Activated naive CD4-positive, alpha-beta T cell (primary cell): ENCODE measurements around the gene C1orf198.

Experiments used
- DNase-seq, 4 experiments: peaks; one replicate each; lab custom pipeline; 2025; lab: John Stamatoyannopoulos, UW

The C1orf198 gene

GRCh38 chr1:230833511-230833910 is 34.8 kb downstream of the C1orf198 start:
- DNase-seq = no peak

- no peak for DNase-seq
Observed at GRCh38 chr1:230832476-230832875, 35.8 kb downstream of the C1orf198 start.

DNA sequence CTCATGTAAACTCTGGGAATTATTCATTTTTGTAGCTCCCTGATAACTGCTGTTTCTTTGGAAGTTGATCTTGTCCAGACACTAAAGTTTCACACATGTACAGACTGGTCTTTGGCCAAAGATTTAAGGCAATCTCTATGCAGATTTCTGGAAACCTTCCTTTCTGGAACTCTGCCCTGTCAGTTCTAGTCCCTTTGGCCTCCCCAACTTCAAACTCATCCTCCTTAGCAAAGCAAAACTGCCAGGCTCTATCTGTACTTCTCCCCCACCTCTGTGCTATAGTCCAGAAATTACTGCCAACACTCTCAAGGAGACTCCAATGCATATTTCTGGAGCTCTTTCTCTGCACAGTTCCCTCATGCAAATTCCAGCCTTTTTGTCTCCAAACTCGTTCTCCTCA is 36.5 kb downstream of the C1orf198 start:
- DNase-seq = no peak

DNA sequence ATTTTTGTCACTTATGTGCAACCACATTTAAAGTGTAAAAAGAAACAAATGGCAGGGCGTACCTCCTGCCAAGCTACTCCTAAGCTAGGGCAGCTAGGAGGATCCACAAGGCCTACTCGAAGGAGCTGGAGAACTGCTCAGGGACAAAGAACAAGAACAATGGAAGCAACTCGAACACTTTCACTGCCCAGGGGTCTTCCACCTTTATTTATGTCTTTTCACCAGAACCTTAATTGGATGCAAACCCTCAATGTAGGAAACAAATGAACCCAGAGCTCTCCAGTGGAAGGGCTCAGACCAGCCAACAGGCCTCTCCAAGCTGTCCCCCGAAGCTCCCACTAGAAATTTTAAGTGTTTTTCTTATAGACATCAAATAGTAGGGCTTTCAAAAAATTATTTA is 39.9 kb downstream of the C1orf198 start:
- DNase-seq = no peak

GRCh38 chr1:230827801-230828200 is 40.5 kb downstream of the C1orf198 start:
- no peak for DNase-seq

DNA sequence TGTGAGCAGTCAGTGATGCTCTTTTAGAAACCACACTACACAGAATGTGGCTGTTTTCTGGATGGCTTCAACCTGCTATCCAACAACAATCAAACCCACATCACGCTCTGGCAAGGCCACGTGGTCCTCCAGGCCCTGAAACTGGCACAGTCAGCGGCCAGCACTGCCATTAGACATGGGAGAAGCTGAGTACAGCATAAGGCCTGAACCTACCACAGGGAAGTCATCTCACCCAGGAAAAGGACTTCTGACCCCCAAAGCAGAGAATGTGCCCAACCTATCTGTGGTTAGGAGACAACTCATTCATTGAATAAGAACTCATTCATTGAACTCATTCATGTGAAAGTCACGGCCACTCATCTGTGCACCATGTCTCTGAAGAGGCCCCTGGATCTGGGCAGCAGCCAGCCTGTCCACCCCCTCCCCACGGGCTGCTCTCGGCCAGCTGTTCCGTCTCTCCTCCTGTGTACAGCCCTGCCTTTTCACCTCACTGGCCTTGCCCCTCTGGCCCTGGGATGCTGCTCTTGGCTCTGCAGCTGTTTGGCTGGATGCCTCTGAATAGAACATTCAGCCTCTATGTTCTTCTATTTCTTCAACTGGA is 41.1 kb downstream of the C1orf198 start:
- no peak for DNase-seq

GRCh38 chr1:230826166-230826875 is 42.0 kb downstream of the C1orf198 start:
- no peak for DNase-seq

GRCh38 chr1:230825761-230826160 is 42.6 kb downstream of the C1orf198 start:
- no peak for DNase-seq

GRCh38 chr1:230824919-230825721 is 43.2 kb downstream of the C1orf198 start:
- DNase-seq = no peak

DNA sequence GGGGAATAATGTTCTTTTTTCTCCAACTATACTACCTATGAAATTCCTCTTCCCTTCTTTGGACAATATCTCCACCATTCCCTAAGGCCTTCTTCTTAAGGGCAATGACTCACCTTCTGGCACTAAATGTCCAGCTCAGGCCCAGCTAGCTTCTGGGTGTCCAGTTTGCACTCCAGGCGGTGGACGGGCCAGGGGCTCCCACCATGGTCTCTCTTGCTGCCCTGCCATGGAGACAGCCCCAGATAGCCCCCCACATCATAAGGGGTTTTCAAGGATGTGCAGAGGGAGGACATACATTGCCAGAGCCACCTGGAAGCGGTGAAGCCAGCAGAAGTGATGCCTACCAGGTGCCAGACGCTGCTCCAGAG is 43.8 kb downstream of the C1orf198 start:
- DNase-seq = no peak

- no peak for DNase-seq
Observed at GRCh38 chr1:230823931-230824381, 44.4 kb downstream of the C1orf198 start.

DNA sequence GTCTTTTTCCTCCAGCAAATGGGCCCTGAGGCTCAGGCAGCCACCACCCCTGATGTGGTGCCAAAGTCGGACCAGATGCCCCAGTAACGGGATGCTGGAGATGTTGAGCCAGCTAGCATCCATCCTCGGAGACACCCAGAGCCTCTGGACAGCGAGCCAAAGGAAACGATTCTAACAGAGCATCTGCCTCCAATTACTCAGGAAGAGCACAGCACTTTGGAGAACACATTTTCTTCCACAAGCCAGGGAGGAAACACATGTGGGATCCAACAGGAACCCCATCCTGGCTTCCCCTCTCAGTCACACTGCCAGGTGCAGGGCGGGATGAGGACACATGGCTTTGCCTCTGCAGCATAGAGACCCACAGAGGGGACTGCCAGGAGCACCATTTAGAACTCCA is 44.9 kb downstream of the C1orf198 start:
- no peak for DNase-seq

DNA sequence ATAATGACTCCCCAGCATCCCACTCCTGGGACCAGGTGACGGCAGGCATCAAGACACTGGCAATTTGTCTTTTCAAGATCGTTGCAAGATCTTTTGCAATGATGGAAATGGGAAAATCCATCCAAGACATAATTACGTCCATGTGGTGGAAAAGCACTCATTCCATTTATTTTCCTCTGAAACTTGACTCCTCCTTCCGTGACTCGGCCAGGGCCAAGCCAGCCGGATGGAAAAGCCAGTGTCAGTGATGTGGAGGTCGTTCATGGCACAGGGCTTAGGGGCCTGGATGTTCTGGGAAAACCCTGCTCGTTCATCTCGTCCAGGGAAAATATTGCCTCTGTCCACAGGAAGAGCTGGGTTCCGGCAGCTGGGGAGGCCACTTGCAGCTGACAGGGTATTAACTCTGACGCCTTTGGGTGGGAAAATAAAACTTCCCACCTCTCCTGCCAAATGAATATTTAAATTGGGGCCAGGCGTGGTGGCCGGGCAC is 46.2 kb downstream of the C1orf198 start:
- DNase-seq = no peak

DNA sequence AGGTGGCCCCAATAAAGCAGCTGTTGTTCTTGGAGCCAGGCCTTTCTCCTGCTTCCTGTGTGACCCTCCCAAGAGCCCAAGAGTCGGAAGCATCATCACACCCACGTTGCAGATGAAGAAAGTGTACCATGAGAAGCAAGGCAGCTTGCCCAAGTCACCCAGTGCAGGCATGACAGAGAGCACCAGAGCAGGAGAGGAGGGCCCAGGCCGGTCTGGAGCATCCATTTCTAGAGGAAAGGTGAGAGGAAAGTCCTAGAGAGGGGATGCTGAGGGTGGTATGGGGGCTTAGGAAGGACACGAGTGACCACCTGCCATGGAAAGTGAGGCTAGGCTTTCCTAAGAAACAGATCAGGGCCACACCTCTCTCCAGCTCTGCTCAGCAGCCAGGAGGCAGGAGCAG is 47.0 kb downstream of the C1orf198 start:
- DNase-seq = no peak

DNA sequence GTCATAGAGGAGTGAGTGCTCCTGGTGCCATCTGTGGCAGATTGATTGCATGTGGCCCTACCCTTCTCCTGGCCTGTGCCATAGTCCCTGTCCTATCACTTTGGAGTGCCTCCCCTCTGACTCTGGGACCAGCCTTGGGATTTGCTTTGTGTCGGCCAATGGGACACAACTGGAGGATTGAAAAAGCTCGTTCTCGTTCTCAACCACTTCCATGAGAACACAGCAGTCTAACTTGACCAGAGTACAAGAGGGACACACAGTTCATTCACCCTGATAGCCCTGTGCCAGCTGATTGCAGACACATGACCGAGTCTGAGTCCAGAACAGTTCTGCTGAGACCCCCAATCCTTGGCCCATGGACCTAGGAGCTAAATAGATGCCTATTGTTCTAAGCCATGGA is 47.8 kb downstream of the C1orf198 start:
- DNase-seq = no peak

DNA sequence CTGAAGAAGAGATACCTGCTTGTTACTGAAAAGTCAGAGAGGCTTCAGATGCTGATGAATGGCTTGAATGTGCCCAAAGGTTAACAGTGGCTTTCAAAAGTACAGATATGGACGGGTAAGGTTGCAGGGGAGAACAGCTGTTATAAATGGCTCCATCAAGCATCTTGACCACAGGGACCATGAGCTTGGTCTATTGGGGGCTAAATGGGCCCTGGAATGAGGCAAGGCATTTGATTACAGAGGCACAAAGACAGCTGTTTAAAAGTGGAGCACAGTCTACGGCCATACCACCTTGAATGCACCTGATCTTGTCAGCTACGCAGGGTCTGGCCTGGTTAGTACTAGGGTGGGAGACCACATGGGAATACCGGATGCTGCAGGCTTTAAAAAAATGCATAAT is 48.3 kb downstream of the C1orf198 start:
- no peak for DNase-seq

DNA sequence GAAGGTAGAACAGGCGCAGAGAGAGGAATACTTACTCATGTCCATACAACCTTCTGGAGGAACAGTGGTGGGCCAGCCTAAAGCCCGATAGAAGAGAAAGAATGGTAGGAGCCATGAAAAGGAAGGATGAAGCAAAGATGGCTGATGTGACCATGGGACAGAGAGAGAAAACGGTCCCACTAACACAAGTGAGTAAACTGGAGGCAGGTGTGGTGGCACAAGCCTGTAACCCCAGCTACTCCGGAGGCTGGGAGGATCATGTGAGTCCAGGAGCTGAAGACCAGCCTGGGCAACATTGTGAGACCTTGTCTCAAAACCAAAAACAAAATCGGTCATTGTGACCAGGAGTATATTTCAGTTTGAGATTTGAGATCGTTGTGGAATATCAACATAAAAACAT is 49.4 kb downstream of the C1orf198 start:
- no peak for DNase-seq

DNA sequence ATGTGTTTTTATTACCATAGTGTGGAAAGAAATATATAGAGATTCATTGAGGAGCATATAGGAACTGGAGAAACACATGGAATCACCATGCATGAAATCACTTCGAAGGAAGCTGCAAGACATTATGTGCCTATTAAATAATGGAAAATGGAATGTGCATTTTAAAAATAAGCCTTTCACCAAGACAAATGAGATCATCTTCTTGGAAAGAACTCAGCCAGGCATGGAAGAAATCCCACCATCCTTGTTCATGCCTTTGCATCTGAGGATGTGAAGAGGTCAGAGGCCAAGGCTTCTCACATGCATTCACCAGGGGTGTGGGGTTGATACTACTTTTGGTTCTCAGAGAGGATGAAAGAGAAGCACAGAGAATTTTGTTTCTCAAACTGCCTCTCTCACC is 50.0 kb downstream of the C1orf198 start:
- no peak for DNase-seq

- DNase-seq = no peak
Observed at GRCh38 chr1:230816018-230816417, 52.3 kb downstream of the C1orf198 start.

DNA sequence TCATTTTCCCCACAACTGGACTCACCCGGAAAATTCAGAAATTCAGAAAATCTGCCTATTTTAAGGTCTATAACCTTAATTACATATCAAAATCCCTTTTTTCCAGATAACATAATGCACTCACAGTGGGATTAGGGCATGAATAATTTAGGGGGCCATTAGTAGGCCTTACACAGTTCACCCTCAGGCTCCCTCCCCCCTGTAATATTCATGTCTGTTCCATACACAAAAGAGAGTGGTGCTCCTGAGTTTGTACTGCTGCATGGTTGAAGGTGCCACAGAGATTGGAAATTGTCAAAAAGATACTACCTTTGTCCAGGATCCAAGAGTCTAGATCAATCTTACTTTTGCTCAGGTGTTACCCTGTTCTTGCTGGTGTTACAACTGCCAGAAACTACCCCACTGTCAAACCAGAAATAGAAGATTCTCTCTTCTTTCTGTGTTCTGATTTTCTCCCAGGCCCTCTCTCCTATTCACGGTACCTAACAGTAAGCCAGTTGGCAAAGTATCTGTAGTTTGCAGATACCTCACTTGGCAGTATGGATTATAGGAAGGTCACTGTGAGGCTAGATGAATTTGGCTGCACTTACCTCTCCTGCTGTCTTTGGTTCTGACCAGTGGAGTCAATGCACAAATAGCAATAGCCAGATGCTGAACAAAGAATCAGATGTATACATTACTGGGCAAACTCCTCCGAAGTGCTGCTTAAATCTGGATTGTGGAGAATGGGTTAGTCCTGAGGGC is 53.2 kb downstream of the C1orf198 start:
- no peak for DNase-seq

GRCh38 chr1:230812568-230812967 is 55.8 kb downstream of the C1orf198 start:
- no peak for DNase-seq

GRCh38 chr1:230809256-230809990 is 58.9 kb downstream of the C1orf198 start:
- no peak for DNase-seq
